Kidney (tissue), 14 donors: ENCODE measurements around the gene ANGEL2. TPM values are rescaled to one million over a fixed set of nuclear protein-coding genes. Genes with fewer than 3 reads are reported as not detected.

Experiments used
- DNase-seq, 5 donors: peaks; one replicate each; pipeline ENCODE4 v3.0.0-alpha.2; 2013 to 2020
- FAIRE-seq: peaks from 2 replicates; lab custom pipeline; 2012; peaks lifted over from hg19 to GRCh38; lab: Jason Lieb, UNC
- H3K27ac ChIP-seq, 2 donors: one replicate each; pipeline ENCODE4 v1.7.0; 2013; ENCODE audit warnings: low read depth in 2 of 2, low read length in 2 of 2, inconsistent platforms in 1 of 2
- H3K27me3 ChIP-seq: one replicate; pipeline ENCODE4 v1.7.1; 2013; ENCODE audit warnings: low read length, inconsistent platforms; ENCODE audit not compliant: control insufficient read depth, insufficient read depth
- H3K36me3 ChIP-seq, 3 donors: one replicate each; pipeline versions ENCODE4 v1.7.0 to v1.7.1; 2013; ENCODE audit warnings: low read length in 3 of 3, control low read depth in 1 of 3, inconsistent platforms in 1 of 3; ENCODE audit not compliant: insufficient read depth in 3 of 3, control insufficient read depth in 2 of 3
- H3K4me1 ChIP-seq, 3 donors: one replicate each; pipeline versions ENCODE4 v1.7.0 to v1.7.1; 2013; ENCODE audit warnings: low read length in 3 of 3, inconsistent platforms in 1 of 3, low read depth in 1 of 3; ENCODE audit not compliant: control insufficient read depth in 2 of 3, insufficient read depth in 2 of 3
- H3K4me3 ChIP-seq, 3 donors: one replicate each; pipeline versions ENCODE4 v1.7.0 to v1.8.1; 2013; ENCODE audit warnings: low read length in 3 of 3, control low read depth in 1 of 3, inconsistent platforms in 1 of 3
- H3K9ac ChIP-seq, 3 donors: one replicate each; pipeline versions ENCODE4 v1.7.0 to v1.7.1; 2013; ENCODE audit warnings: low read length in 3 of 3, control low read depth in 1 of 3, inconsistent platforms in 1 of 3
- H3K9me3 ChIP-seq, 3 donors: one replicate each; pipeline versions ENCODE4 v1.7.0 to v1.7.1; 2013; ENCODE audit warnings: low read length in 3 of 3, control low read depth in 1 of 3, inconsistent platforms in 1 of 3; ENCODE audit not compliant: control insufficient read depth in 2 of 3, insufficient read depth in 1 of 3
- CTCF ChIP-seq: IDR thresholded peaks from 3 replicates; pipeline ENCODE4 v1.5.1; 2012; ENCODE audit warnings: mild to moderate bottlenecking, moderate library complexity, borderline replicate concordance; ENCODE audit not compliant: insufficient read depth; ENCODE audit errors: extremely low read depth
- intact Hi-C: fragments of 100-400 bp; cut with DNase I; formaldehyde crosslinking; loops from one replicate; pipeline ENCODE4 v1.11.1; 2022
- polyA plus RNA-seq: library from polyadenylated mRNA; stranded (reverse); fragments of 350-450 nt; fragmentation: Illumina TruSeq; extraction: RNeasy Lipid Tissue Mini Kit (QIAGEN cat#74804); gene quantifications from one replicate; pipeline ENCODE4 v1.2.3, GENCODE V29; 2014; ENCODE audit warnings: low read depth, low replicate concordance; ENCODE audit not compliant: insufficient read depth
- total RNA-seq: library from RNA; stranded (reverse); fragmentation: NEBNext Ultra II Directional; extraction: Animal tissue kit (Norgen Biotek cat#: 25700); gene quantifications from one replicate; pipeline ENCODE4 v1.2.1, GENCODE V29; 2021
- donor health status: control.
- donor health status: control.
- donor health status: control.
- donor health status: control.
- donor health status: control.
- donor health status: DM: yes; HTN: yes; CAD: no.
- donor health status: Normal renal cell carcinoma (clear cell type).

ANGEL2 gene
- total and polyA plus RNA-seq, 2 donors from 2014 or later: 11.0 to 38.6 TPM

DNA sequence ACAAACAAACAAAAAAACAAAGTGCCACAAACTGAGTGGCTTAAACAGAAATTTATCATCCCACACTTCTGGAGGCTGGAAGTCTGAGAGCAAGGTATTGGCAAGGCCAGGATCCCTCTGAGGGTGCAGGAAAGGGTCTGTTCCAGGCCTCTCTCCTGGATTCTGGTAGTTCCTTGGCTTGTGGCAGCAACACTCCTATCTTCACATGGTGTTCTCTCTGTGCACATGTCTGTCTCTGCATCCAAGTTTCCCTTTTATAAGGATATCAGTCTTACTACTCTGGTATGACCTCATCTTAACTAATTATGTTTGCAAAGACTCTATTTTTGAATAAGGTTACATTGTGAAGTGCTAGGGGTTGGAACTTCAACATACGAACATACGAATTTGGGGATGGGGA, 70.6 kb downstream of the ANGEL2 start:
- intact Hi-C loops: no loop called here
- no peak for DNase-seq
- H3K4me3 ChIP-seq: no peak overlapping the region
- no peak overlapping the region for H3K27ac ChIP-seq
- no peaks in the 10 kb centered on the region for H3K36me3 ChIP-seq
- no peak overlapping the region for H3K9ac ChIP-seq
- FAIRE-seq: no peak
- H3K4me1 ChIP-seq: peaks cover 0 to 4% (median 2%) of the 10 kb centered on the region in 3 donors
- peaks cover 0 to 5% (median 0%) of the 10 kb centered on the region in 3 donors for H3K9me3 ChIP-seq
- no peak for TF ChIP-seq CTCF
- no peaks in the 10 kb centered on the region for H3K27me3 ChIP-seq

DNA sequence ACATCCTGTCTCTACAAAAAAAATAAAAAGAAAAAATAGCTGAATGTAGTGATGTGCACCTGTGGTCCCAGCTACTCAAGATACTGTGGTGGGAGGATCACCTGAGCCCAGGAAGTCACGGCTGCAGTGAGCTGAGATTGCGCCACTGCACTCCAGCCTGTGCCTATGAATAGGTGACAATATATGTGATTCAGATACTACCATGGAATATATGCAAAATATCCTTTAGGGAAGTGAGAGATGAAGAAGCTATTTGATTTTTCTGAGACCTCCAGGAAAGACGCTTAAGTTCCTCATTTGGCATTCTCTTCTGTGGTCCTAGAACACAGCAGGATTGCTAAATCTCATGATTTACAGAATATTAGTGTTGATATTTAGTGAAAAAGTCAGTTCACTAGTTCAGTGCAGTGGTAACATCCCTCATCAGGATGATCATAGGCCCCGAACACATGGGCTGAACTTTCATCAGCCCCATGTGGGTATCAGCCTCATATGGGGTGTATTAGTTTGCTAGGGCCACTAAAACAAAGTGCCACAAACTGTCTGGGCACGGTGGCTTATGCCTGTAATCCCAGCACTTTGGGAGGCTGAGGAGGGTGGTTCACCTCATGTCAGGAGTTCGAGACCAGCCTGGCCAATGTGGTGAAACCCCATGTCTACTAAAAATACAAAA, 71.3 kb downstream of the ANGEL2 start:
- Histone ChIP-seq H3K4me3 (no peak overlapping the region), H3K4me1 (no peaks in the 10 kb centered on the region), H3K36me3 (no peaks in the 10 kb centered on the region), H3K27ac (no peak overlapping the region), H3K9ac (no peak overlapping the region), H3K9me3 (peaks cover 0 to 6% (median 0%) of the 10 kb centered on the region in 3 donors), H3K27me3 (no peaks in the 10 kb centered on the region)
- no peak for FAIRE-seq
- no peak for DNase-seq
- intact Hi-C loops: no loop called here
- TF ChIP-seq CTCF: no peak

DNA sequence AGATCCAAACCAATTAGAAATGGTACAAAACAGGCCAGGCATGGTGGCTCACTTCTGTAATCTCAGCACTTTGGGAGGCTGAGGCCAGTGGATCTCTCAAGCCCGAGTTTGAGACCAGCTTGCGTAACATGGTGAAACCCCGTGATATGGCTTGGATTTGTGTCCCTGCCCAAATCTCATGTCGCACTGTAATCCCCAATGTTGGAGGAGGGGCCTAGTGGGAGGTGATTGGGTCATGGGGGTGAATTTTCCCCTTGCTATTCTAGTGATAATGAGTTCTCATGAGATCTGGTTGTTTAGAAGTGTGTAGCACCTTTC, 72.3 kb downstream of the ANGEL2 start:
- Histone ChIP-seq H3K27ac (no peak overlapping the region), H3K36me3 (no peaks in the 10 kb centered on the region), H3K27me3 (no peaks in the 10 kb centered on the region), H3K4me3 (no peak overlapping the region), H3K9ac (no peak overlapping the region), H3K4me1 (no peaks in the 10 kb centered on the region), H3K9me3 (peaks cover 0 to 6% (median 0%) of the 10 kb centered on the region in 3 donors)
- intact Hi-C loops: no loop called here
- TF ChIP-seq CTCF: no peak
- FAIRE-seq (no peak), DNase-seq (no peak)
